ENCODE measurements around the gene RGS3. TPM values are rescaled to one million over a fixed set of nuclear protein-coding genes. Genes with fewer than 3 reads are reported as not detected.

RGS3 gene
- total and polyA plus RNA-seq, 2 donors (not counting 3 experiments of a cell fraction or from before 2014, with no cell fraction given), result 356 to 416 TPM

GRCh38 chr9:113472199-113472598 is 8.7 kb downstream of the RGS3 start:
- Histone ChIP-seq H3K4me3 (replicated peaks in 1 of 3; ENCODE audit: insufficient read depth in 1 of 3, low read depth in 1 of 3, low read length in 3 of 3) (no peak overlapping the region), H3K27me3 (ENCODE audit: control insufficient read depth in 2 of 2, insufficient read depth in 2 of 2, low read length in 2 of 2) (no peaks in the 10 kb centered on the region), H3K27ac (ENCODE audit: insufficient read depth, low read depth, low read length) (no peak overlapping the region), H2AFZ (ENCODE audit: low read depth, low read length) (no peak overlapping the region), H3K4me2 (ENCODE audit: insufficient read depth, low read length) (no peak overlapping the region), H3K9ac (replicated peaks; ENCODE audit: extremely low read depth, insufficient read depth, low read length) (no peak overlapping the region), H3K9me3 (replicated peaks; ENCODE audit: control insufficient read depth, insufficient read depth, low read length) (no peaks in the 10 kb centered on the region), H4K20me1 (replicated peaks; ENCODE audit: control insufficient read depth, extremely low read depth, insufficient read depth, low read length) (no peaks in the 10 kb centered on the region), H3K9me1 (replicated peaks; ENCODE audit: control insufficient read depth, extremely low read depth, insufficient read depth, low read length) (no peaks in the 10 kb centered on the region), H3K36me3 (ENCODE audit: control insufficient read depth in 2 of 2, extremely low read depth in 1 of 2, insufficient read depth in 2 of 2, low read length in 2 of 2) (no peaks in the 10 kb centered on the region), H3K79me2 (ENCODE audit: control insufficient read depth, insufficient read depth, low read length) (no peaks in the 10 kb centered on the region), H3K4me1 (ENCODE audit: control insufficient read depth, extremely low read depth, insufficient read depth, low read length) (no peaks in the 10 kb centered on the region)
- DNase-seq (ENCODE audit: low read depth, low spot score), result no peak
- POLR2A ChIA-PET, result no interaction called here
- BruUV-seq (replicated peaks), result no TSS peak
- intact Hi-C loops (cut with micrococcal nuclease), result no loop called here
- TF ChIP-seq CTCF (IDR thresholded peaks at IDR 0.05; ENCODE audit: extremely low read depth in 1 of 2, insufficient read depth in 1 of 2, low read depth in 1 of 2, low read length in 2 of 2) (no peak), MYC (IDR thresholded peaks at IDR 0.05; ENCODE audit: low read depth, low read length) (no peak), GATA2 (IDR thresholded peaks at IDR 0.05; ENCODE audit: insufficient read depth, insufficient read length, low read depth, low read length) (no peak), POLR2AphosphoS5 (IDR thresholded peaks at IDR 0.05; ENCODE audit: insufficient read depth, low read depth, low read length) (no peak)
- FAIRE-seq, result no peak
- CTCF ChIA-PET, result no interaction called here
- dilution Hi-C loops (cut with MboI; ENCODE audit: extremely low pct_ligation_motif_present, low sequenced_read_pairs), result no loop called here

- Histone ChIP-seq H3K4me2 (ENCODE audit: insufficient read depth, low read length) (no peak overlapping the region), H3K4me3 (replicated peaks in 1 of 3; ENCODE audit: insufficient read depth in 1 of 3, low read depth in 1 of 3, low read length in 3 of 3) (no peak overlapping the region), H3K27ac (ENCODE audit: insufficient read depth, low read depth, low read length) (no peak overlapping the region), H3K27me3 (ENCODE audit: control insufficient read depth in 2 of 2, insufficient read depth in 2 of 2, low read length in 2 of 2) (no peaks in the 10 kb centered on the region), H4K20me1 (replicated peaks; ENCODE audit: control insufficient read depth, extremely low read depth, insufficient read depth, low read length) (no peaks in the 10 kb centered on the region), H3K9me3 (replicated peaks; ENCODE audit: control insufficient read depth, insufficient read depth, low read length) (no peaks in the 10 kb centered on the region), H3K79me2 (ENCODE audit: control insufficient read depth, insufficient read depth, low read length) (no peaks in the 10 kb centered on the region), H3K4me1 (ENCODE audit: control insufficient read depth, extremely low read depth, insufficient read depth, low read length) (no peaks in the 10 kb centered on the region), H3K36me3 (ENCODE audit: control insufficient read depth in 2 of 2, extremely low read depth in 1 of 2, insufficient read depth in 2 of 2, low read length in 2 of 2) (no peaks in the 10 kb centered on the region), H2AFZ (ENCODE audit: low read depth, low read length) (no peak overlapping the region), H3K9ac (replicated peaks; ENCODE audit: extremely low read depth, insufficient read depth, low read length) (no peak overlapping the region), H3K9me1 (replicated peaks; ENCODE audit: control insufficient read depth, extremely low read depth, insufficient read depth, low read length) (no peaks in the 10 kb centered on the region)
- ChIA-PET POLR2A (interaction anchor here (1.8 kb wide), 1 partner anchor 27 kb away, joined by 4 read pairs; no protein-coding TSS in a partner anchor), CTCF (interaction anchor here (0.9 to 1.5 kb wide), 5 partner anchors 9 to 23 kb away, joined by 3 to 7 read pairs (median 4); no protein-coding TSS in a partner anchor)
- dilution Hi-C loops (cut with MboI; ENCODE audit: extremely low pct_ligation_motif_present, low sequenced_read_pairs) (no loop called here), intact Hi-C loops (cut with micrococcal nuclease) (no loop called here)
- DNase-seq (ENCODE audit: low read depth, low spot score), result no peak
- BruUV-seq (replicated peaks), result no TSS peak
- FAIRE-seq, result no peak
- TF ChIP-seq FOS (IDR thresholded peaks at IDR 0.05; ENCODE audit: borderline replicate concordance, insufficient read depth, low read length), result no peak
- no peak for TF ChIP-seq EZH2 (IDR thresholded peaks at IDR 0.05; ENCODE audit: borderline replicate concordance, low read depth, low read length, severe bottlenecking)
- TF ChIP-seq, protein P1, sequence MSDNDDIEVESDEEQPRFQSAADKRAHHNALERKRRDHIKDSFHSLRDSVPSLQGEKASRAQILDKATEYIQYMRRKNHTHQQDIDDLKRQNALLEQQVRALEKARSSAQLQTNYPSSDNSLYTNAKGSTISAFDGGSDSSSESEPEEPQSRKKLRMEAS (IDR thresholded peaks at IDR 0.05; ENCODE audit: insufficient read depth, insufficient read length), result no peak
- no peak for TF ChIP-seq CTCF (IDR thresholded peaks at IDR 0.05; ENCODE audit: extremely low read depth in 1 of 2, insufficient read depth in 1 of 2, low read depth in 1 of 2, low read length in 2 of 2)
- TF ChIP-seq JUN (IDR thresholded peaks at IDR 0.05; ENCODE audit: borderline replicate concordance, insufficient read depth, insufficient read length, low read depth), result no peak
- no peak for TF ChIP-seq MYC (IDR thresholded peaks at IDR 0.05; ENCODE audit: low read depth, low read length)
- no peak for TF ChIP-seq POLR2AphosphoS5 (IDR thresholded peaks at IDR 0.05; ENCODE audit: insufficient read depth, low read depth, low read length)
- no peak for TF ChIP-seq POLR2A (IDR thresholded peaks at IDR 0.05; ENCODE audit: low read depth, low read length)
- TF ChIP-seq GATA2 (IDR thresholded peaks at IDR 0.05; ENCODE audit: insufficient read depth, insufficient read length, low read depth, low read length), result no peak
Measured at GRCh38 chr9:113474360-113475028, 11.0 kb downstream of the RGS3 start.
